Measurements from ENCODE around the gene PLEKHM2. TPM values are rescaled to one million over a fixed set of nuclear protein-coding genes. Genes with fewer than 3 reads are reported as not detected.

PLEKHM2 gene
- total RNA-seq, 1 experiment from 2014 or later, result 45.9 TPM

GRCh38 chr1:15682936-15683341 lies 1.2 kb upstream of the PLEKHM2 start:
- peak overlapping the region; percentile 62 to 82 for H3K4me3 Mint-ChIP-seq
- H3K23me2 ChIP-seq (ENCODE audit: insufficient read length, low read depth, low read length, poor library complexity, severe bottlenecking), result peaks cover 5% of the 10 kb centered on the region
- H3K4me1 ChIP-seq (ENCODE audit: insufficient read depth, low read length), result peaks cover 3% of the 10 kb centered on the region; the same call in 1 of the 2 replicates
- H3K23ac ChIP-seq (ENCODE audit: insufficient read length, low read depth, low read length), result no peak overlapping the region
- no peak overlapping the region for H2BK5ac ChIP-seq (ENCODE audit: insufficient read length, low read length)
- H3K56ac ChIP-seq (ENCODE audit: insufficient read length, low read depth, low read length), result no peak overlapping the region
- H4K20me1 ChIP-seq (ENCODE audit: control insufficient read depth, insufficient read depth, insufficient read length), result no peaks in the 10 kb centered on the region
- no peak overlapping the region for H2BK120ac ChIP-seq (ENCODE audit: low read depth, low read length, poor library complexity, severe bottlenecking)
- TF ChIP-seq CTCF (conservative IDR thresholded peaks at IDR 0.05), result no peak
- H3K14ac ChIP-seq (ENCODE audit: insufficient read depth, low read length), result no peak overlapping the region; the same call in 1 of the 2 replicates
- H4K8ac ChIP-seq (replicated peaks; ENCODE audit: insufficient read length, low read depth, low read length), result no peak overlapping the region
- no peak overlapping the region for H3K27ac ChIP-seq (ENCODE audit: insufficient read length, low read depth, low read length)
- H2BK15ac ChIP-seq (ENCODE audit: low read depth, low read length), result 0 out of 2 replicates have a peak overlapping the region, but pooled peaks have one; percentile 24
- no peak overlapping the region for H3K4me2 ChIP-seq (ENCODE audit: insufficient read depth, insufficient read length, low read length)
- no peak overlapping the region for H3K18ac ChIP-seq (ENCODE audit: insufficient read length, low read depth, low read length)
- peak overlapping the region in 2 of 3 experiments; percentile 5 to 60; a peak in 4 of 7 replicates for H3K27ac Mint-ChIP-seq
- H3K27me3 ChIP-seq (ENCODE audit: insufficient read depth, low read length), result no peaks in the 10 kb centered on the region
- no peak overlapping the region for H2BK20ac ChIP-seq (ENCODE audit: low read depth, low read length, poor library complexity, severe bottlenecking)
- no CpG with 5 or more reads among the region's 4 CpGs for WGBS (ENCODE audit: extremely low coverage, insufficient read length, low lambda C conversion rate)
- H2AFZ ChIP-seq (ENCODE audit: low read length), result no peak overlapping the region
- H3K4ac ChIP-seq (ENCODE audit: low read depth, low read length), result no peak overlapping the region
- no peak overlapping the region for H3K9ac ChIP-seq (ENCODE audit: extremely low read depth, insufficient read length, low read length)
- H3K4me1 Mint-ChIP-seq, result peaks cover 18 to 22% of the 10 kb centered on the region in 2 experiments
- no peak overlapping the region for H4K91ac ChIP-seq (ENCODE audit: insufficient read length, low read depth, low read length)
- H4K5ac ChIP-seq (ENCODE audit: insufficient read length, low read depth, low read length), result no peak overlapping the region
- no peaks in the 10 kb centered on the region for H3K27me3 Mint-ChIP-seq (ENCODE audit: low read depth)
- H2AK5ac ChIP-seq (ENCODE audit: insufficient read length, low read length), result peak overlapping the region; percentile 87
- H3K79me2 ChIP-seq (ENCODE audit: insufficient read depth, low read length), result peaks cover 4% of the 10 kb centered on the region; the same call in 1 of the 2 replicates
- no peak overlapping the region for H3T11ph ChIP-seq (ENCODE audit: low read length)
- DNase-seq, result no peak
- peaks cover 4% of the 10 kb centered on the region for H3K79me1 ChIP-seq (ENCODE audit: insufficient read depth, low read depth, low read length, poor library complexity, severe bottlenecking)
- peaks cover 0 to 4% (median 1%) of the 10 kb centered on the region in 3 experiments; a peak in 4 of 7 replicates for H3K36me3 Mint-ChIP-seq (ENCODE audit: insufficient read depth in 1 of 3, low read depth in 3 of 3)
- H3K9me3 ChIP-seq (ENCODE audit: control insufficient read depth, low read depth, low read length), result no peaks in the 10 kb centered on the region
- H3K9me3 Mint-ChIP-seq, result peaks cover 4 to 6% of the 10 kb centered on the region in 2 experiments; a peak in 4 of 5 replicates
- peak overlapping the region; percentile 94 for H2BK12ac ChIP-seq (ENCODE audit: insufficient read length, low read depth, low read length)
